DMS79 (cell line): ENCODE results near the gene ACOT7.

Experiments used
- DNase-seq: peaks from one replicate; lab custom pipeline; 2025; lab: John Stamatoyannopoulos, UW

The ACOT7 gene

GRCh38 chr1:6249739-6250689, 143.6 kb downstream of the ACOT7 start:
- no peak for DNase-seq

GRCh38 chr1:6248932-6249738, 144.4 kb downstream of the ACOT7 start:
- no peak for DNase-seq

- no peak for DNase-seq
Measured at GRCh38 chr1:6248161-6248776, 145.3 kb downstream of the ACOT7 start.

- no peak for DNase-seq
Measured at GRCh38 chr1:6247651-6248050, 145.9 kb downstream of the ACOT7 start.

GRCh38 chr1:6246497-6247467, 146.8 kb downstream of the ACOT7 start:
- peak; percentile 81 for DNase-seq

GRCh38 chr1:6245869-6246496, 147.6 kb downstream of the ACOT7 start:
- DNase-seq = peak; percentile 84

- DNase-seq = peak; percentile 81
Measured at GRCh38 chr1:6245086-6245868, 148.3 kb downstream of the ACOT7 start.

GRCh38 chr1:6244401-6245049, 149.0 kb downstream of the ACOT7 start:
- peak; percentile 76 for DNase-seq

GRCh38 chr1:6243993-6244392, 149.6 kb downstream of the ACOT7 start, which contains the start of gene HES3:
Gene HES3 (plus strand): TSS chr1:6244179. CDS start chr1:6244366, 187 bp downstream.
- no peak for DNase-seq

- no peak for DNase-seq
Measured at GRCh38 chr1:6243053-6243834, 150.3 kb downstream of the ACOT7 start.

- no peak for DNase-seq
Measured at GRCh38 chr1:6241887-6242740, 151.5 kb downstream of the ACOT7 start.

GRCh38 chr1:6241107-6241886, 152.3 kb downstream of the ACOT7 start:
- DNase-seq = no peak

- DNase-seq = peak; percentile 21
Measured at GRCh38 chr1:6239950-6240768, 153.4 kb downstream of the ACOT7 start.

GRCh38 chr1:6239213-6239752, 154.3 kb downstream of the ACOT7 start:
- no peak for DNase-seq

- no peak for DNase-seq
Measured at GRCh38 chr1:6237093-6237492, 156.5 kb downstream of the ACOT7 start.

- DNase-seq = no peak
Measured at GRCh38 chr1:6235296-6235677, 158.3 kb downstream of the ACOT7 start.
